ENCODE measurements around the gene JMJD4.

GRCh38 chr1:227725046-227725445, 10.1 kb downstream of the JMJD4 start:
- no peak for TF ChIP-seq POLR2AphosphoS5 (IDR thresholded peaks at IDR 0.05; ENCODE audit: borderline replicate concordance, low read depth, low read length)
- no peak for TF ChIP-seq EZH2 (IDR thresholded peaks at IDR 0.05)
- no peak for TF ChIP-seq FOXP2 (optimal IDR thresholded peaks at IDR 0.05; ENCODE audit: control extremely low read depth, extremely low read length, insufficient read depth)

All from SK-N-MC (cell line).